HL-60 (cell line): ENCODE measurements around the gene COL19A1.

ENCODE experiments used
- DNase-seq, 2 experiments: peaks; one replicate each; pipeline ENCODE4 v3.0.0-alpha.2; 2010 to 2020; ENCODE audit warnings: low read depth in 1 of 2, low spot score in 1 of 2
- H3K27ac ChIP-seq: fragments of 250-450 bp; sonication (Bioruptor Pico); replicated peaks from 2 replicates; pipeline ENCODE4 v1.5.1; 2020; ENCODE audit warnings: mild to moderate bottlenecking, moderate library complexity
- H3K27me3 ChIP-seq: fragments of 250-450 bp; sonication (Bioruptor Pico); 2 replicates; pipeline ENCODE4 v1.5.1; 2021; ENCODE audit warnings: mild to moderate bottlenecking, moderate library complexity; ENCODE audit not compliant: insufficient read depth, poor library complexity, severe bottlenecking
- H3K4me3 ChIP-seq: replicated peaks from 2 replicates; pipeline ENCODE4 v1.5.1; 2011; ENCODE audit warnings: mild to moderate bottlenecking, control low read depth, low read length; ENCODE audit not compliant: insufficient read depth
- GABPA ChIP-seq: IDR thresholded peaks from 2 replicates; pipeline ENCODE4 v1.6.1; 2012; ENCODE audit warnings: low read depth
- POLR2AphosphoS5 ChIP-seq: IDR thresholded peaks from 2 replicates; pipeline ENCODE4 v1.6.1; 2012; ENCODE audit warnings: low read depth
- SPI1 ChIP-seq: IDR thresholded peaks from 2 replicates; pipeline ENCODE4 v1.6.1; 2012; ENCODE audit warnings: low read depth, mild to moderate bottlenecking, borderline replicate concordance
- TF ChIP-seq, protein P1 (sequence below): IDR thresholded peaks from one replicate; pipeline ENCODE4 v1.5.1; 2011; ENCODE audit warnings: low read length, control low read depth, inconsistent platforms; ENCODE audit not compliant: insufficient read depth
- TF ChIP-seq, protein P2 (sequence below): IDR thresholded peaks from 2 replicates; pipeline ENCODE4 v1.6.1; 2012; ENCODE audit warnings: low read depth; ENCODE audit not compliant: insufficient replicate concordance

The COL19A1 gene

DNA sequence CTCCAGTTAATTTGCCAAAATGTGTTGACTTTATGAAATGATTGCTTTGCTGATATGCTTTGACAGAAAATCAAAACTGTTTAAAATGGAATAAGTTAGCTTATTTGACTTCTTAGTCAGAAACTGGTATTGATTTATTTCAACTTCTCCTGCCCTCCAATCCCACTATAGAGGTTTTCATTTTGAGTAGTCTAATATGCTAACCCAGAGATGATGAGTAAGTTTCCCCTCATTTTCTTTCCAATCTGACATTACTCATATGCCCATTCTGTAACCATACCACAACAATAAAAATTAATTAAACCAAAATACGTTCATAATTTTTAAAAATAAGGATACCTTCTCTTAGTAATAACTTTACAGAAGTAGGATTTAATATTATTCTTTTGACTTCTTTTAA is 78.8 kb downstream of the COL19A1 start:
- Histone ChIP-seq H3K27me3 (no peaks in the 10 kb centered on the region), H3K27ac (no peak overlapping the region), H3K4me3 (no peak overlapping the region)
- DNase-seq, result no peak
- TF ChIP-seq, protein P1, sequence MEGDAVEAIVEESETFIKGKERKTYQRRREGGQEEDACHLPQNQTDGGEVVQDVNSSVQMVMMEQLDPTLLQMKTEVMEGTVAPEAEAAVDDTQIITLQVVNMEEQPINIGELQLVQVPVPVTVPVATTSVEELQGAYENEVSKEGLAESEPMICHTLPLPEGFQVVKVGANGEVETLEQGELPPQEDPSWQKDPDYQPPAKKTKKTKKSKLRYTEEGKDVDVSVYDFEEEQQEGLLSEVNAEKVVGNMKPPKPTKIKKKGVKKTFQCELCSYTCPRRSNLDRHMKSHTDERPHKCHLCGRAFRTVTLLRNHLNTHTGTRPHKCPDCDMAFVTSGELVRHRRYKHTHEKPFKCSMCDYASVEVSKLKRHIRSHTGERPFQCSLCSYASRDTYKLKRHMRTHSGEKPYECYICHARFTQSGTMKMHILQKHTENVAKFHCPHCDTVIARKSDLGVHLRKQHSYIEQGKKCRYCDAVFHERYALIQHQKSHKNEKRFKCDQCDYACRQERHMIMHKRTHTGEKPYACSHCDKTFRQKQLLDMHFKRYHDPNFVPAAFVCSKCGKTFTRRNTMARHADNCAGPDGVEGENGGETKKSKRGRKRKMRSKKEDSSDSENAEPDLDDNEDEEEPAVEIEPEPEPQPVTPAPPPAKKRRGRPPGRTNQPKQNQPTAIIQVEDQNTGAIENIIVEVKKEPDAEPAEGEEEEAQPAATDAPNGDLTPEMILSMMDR, result no peak
- TF ChIP-seq, protein P2, sequence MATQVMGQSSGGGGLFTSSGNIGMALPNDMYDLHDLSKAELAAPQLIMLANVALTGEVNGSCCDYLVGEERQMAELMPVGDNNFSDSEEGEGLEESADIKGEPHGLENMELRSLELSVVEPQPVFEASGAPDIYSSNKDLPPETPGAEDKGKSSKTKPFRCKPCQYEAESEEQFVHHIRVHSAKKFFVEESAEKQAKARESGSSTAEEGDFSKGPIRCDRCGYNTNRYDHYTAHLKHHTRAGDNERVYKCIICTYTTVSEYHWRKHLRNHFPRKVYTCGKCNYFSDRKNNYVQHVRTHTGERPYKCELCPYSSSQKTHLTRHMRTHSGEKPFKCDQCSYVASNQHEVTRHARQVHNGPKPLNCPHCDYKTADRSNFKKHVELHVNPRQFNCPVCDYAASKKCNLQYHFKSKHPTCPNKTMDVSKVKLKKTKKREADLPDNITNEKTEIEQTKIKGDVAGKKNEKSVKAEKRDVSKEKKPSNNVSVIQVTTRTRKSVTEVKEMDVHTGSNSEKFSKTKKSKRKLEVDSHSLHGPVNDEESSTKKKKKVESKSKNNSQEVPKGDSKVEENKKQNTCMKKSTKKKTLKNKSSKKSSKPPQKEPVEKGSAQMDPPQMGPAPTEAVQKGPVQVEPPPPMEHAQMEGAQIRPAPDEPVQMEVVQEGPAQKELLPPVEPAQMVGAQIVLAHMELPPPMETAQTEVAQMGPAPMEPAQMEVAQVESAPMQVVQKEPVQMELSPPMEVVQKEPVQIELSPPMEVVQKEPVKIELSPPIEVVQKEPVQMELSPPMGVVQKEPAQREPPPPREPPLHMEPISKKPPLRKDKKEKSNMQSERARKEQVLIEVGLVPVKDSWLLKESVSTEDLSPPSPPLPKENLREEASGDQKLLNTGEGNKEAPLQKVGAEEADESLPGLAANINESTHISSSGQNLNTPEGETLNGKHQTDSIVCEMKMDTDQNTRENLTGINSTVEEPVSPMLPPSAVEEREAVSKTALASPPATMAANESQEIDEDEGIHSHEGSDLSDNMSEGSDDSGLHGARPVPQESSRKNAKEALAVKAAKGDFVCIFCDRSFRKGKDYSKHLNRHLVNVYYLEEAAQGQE, result no peak
- TF ChIP-seq SPI1 (no peak), GABPA (no peak), POLR2AphosphoS5 (no peak)

DNA sequence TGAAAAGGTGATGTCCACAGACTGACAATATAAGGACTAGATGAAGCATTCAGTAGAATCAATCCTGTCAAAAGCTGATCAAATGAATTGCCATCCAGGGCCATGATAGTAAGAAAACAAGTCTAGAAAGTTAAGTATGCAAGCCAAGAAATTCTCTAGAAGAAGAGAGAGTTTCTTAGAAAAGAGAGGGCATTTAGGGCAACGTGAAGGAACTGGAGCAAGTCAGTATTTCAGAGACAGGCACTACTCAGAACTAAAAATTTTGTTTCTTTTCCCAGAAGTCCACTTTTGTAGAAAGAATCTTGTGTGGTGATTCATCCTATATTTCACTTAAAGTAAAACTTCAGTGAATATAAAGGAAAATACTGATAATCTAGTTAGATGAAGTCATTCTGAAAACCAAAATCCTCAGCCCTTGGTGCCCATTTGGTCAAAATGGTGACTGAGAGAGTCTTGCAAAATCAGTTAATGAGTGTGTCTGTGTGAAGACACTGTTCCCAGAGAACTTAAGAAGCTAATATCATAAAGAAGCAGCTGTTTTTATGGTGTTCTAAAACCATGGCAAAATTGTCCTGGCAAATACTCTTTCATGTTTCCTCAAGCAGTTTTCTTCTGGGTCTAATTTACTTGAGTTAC is 82.2 kb downstream of the COL19A1 start:
- no peaks in the 10 kb centered on the region for H3K27me3 ChIP-seq
- no peak for DNase-seq
- H3K27ac ChIP-seq, result no peak overlapping the region
- no peak overlapping the region for H3K4me3 ChIP-seq
- TF ChIP-seq SPI1 (no peak), GABPA (no peak), POLR2AphosphoS5 (no peak)
- TF ChIP-seq, protein P2, result no peak
- TF ChIP-seq, protein P1, result no peak

DNA sequence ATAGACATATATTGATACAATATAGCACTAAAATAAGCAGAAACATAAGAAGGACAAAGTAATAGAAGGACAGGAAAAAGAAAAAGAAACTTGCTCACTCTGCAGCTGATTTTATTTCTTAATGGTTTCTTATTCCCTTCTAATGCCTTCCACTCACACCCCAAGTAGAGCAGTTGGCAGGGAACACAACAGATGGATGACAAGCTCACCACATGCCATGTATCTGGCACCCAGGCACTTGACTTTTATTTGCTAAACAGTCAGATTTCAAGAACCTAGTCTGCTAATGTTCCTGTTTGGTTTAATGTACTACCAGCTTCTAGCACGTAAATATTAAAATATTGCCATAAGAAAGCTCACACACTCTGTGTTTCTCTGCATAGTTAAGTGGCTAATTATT is 87.1 kb downstream of the COL19A1 start:
- H3K4me3 ChIP-seq, result no peak overlapping the region
- H3K27ac ChIP-seq, result no peak overlapping the region
- no peak for DNase-seq
- no peaks in the 10 kb centered on the region for H3K27me3 ChIP-seq
- TF ChIP-seq POLR2AphosphoS5 (no peak), SPI1 (no peak), GABPA (no peak)
- TF ChIP-seq, protein P1, result no peak
- TF ChIP-seq, protein P2, result no peak
